Caco-2 (cell line): ENCODE data around the gene MCC. TPM values are rescaled to one million over a fixed set of nuclear protein-coding genes. Genes with fewer than 3 reads are reported as not detected.

ENCODE experiments used
- BruUV-seq: library from RNA; stranded (reverse); fragments of 400-500 nt; replicated peaks from 2 replicates; lab custom pipeline; 2021; lab: Mats Ljungman, UMichigan
- CTCF ChIA-PET: fragments of 300-600 bp; sonication (Branson Sonifier 250); formaldehyde crosslinking; loops from one replicate; lab custom pipeline; 2022; ENCODE audit warnings: antibody characterized with exemption; lab: Charles Lee
- POLR2A ChIA-PET: fragments of 300-600 bp; sonication (Branson Sonifier 250); formaldehyde crosslinking; loops from one replicate; lab custom pipeline; 2022; ENCODE audit warnings: antibody characterized with exemption; lab: Charles Lee
- DNase-seq, 2 experiments: peaks; one replicate each; pipeline versions ENCODE4 v3.0.0 to v3.0.0-alpha.2; 2020 to 2022
- H3K27me3 ChIP-seq: replicated peaks from 2 replicates; pipeline ENCODE4 v1.6.0; 2011; ENCODE audit warnings: low read length; ENCODE audit not compliant: control insufficient read depth, insufficient read depth
- H3K36me3 ChIP-seq: 2 replicates; pipeline ENCODE4 v1.5.1; 2011; ENCODE audit warnings: low read length; ENCODE audit not compliant: control insufficient read depth, insufficient read depth
- H3K4me1 ChIP-seq: fragments of 250-450 bp; sonication (Bioruptor Pico); 2 replicates; pipeline ENCODE4 v1.5.1; 2020; ENCODE audit warnings: mild to moderate bottlenecking
- H3K4me3 ChIP-seq: 2 replicates; pipeline ENCODE4 v1.5.1; 2011; ENCODE audit warnings: low read depth, mild to moderate bottlenecking, control low read depth, low read length
- H3K9me3 ChIP-seq: fragments of 250-450 bp; sonication (Bioruptor Pico); 2 replicates; pipeline ENCODE4 v1.5.1; 2020; ENCODE audit warnings: mild to moderate bottlenecking, moderate library complexity
- H3K27ac Mint-ChIP-seq: one replicate; pipeline ENCODE4 v1.8.0; 2022; ENCODE audit warnings: mixed read lengths; ENCODE audit not compliant: unreplicated experiment
- H3K27me3 Mint-ChIP-seq: one replicate; pipeline ENCODE4 v1.8.0; 2022; ENCODE audit warnings: mixed read lengths; ENCODE audit not compliant: insufficient read depth, unreplicated experiment
- H3K36me3 Mint-ChIP-seq: one replicate; pipeline ENCODE4 v1.8.0; 2022; ENCODE audit warnings: mild to moderate bottlenecking, mixed read lengths; ENCODE audit not compliant: insufficient read depth, unreplicated experiment
- H3K4me1 Mint-ChIP-seq: one replicate; pipeline ENCODE4 v1.8.0; 2022; ENCODE audit warnings: low read depth, mixed read lengths; ENCODE audit not compliant: unreplicated experiment
- H3K4me3 Mint-ChIP-seq: one replicate; pipeline ENCODE4 v1.8.0; 2022; ENCODE audit warnings: mild to moderate bottlenecking, moderate library complexity, mixed read lengths; ENCODE audit not compliant: unreplicated experiment
- H3K9me3 Mint-ChIP-seq: one replicate; pipeline ENCODE4 v1.8.0; 2022; ENCODE audit warnings: mixed read lengths; ENCODE audit not compliant: unreplicated experiment
- intact Hi-C: fragments of 100-400 bp; cut with micrococcal nuclease; formaldehyde crosslinking; loops from one replicate; pipeline ENCODE4 v1.10.0; 2022; ENCODE audit not compliant: unreplicated experiment
- total RNA-seq: library from RNA; stranded (reverse); gene quantifications from 2 replicates; pipeline ENCODE4 v1.2.3, GENCODE V29; 2022
- TF ChIP-seq, protein P1 (sequence below), 2 experiments: fragments of 200-600 bp in 1 of 2; IDR thresholded peaks; 1 replicate in 1 of 2; 2 replicates in 1 of 2; pipeline versions ENCODE4 v1.5.1 to v1.8.0; 2011 to 2022; ENCODE audit warnings: antibody characterized with exemption in 1 of 2, control low read depth in 1 of 2, inconsistent platforms in 1 of 2, low read depth in 1 of 2, low read length in 1 of 2, mild to moderate bottlenecking in 1 of 2, moderate library complexity in 1 of 2; ENCODE audit not compliant: insufficient read depth in 1 of 2, severe bottlenecking in 1 of 2, unreplicated experiment in 1 of 2

The MCC gene
- total RNA-seq, 1 experiment from 2014 or later, result 0.09 TPM

DNA sequence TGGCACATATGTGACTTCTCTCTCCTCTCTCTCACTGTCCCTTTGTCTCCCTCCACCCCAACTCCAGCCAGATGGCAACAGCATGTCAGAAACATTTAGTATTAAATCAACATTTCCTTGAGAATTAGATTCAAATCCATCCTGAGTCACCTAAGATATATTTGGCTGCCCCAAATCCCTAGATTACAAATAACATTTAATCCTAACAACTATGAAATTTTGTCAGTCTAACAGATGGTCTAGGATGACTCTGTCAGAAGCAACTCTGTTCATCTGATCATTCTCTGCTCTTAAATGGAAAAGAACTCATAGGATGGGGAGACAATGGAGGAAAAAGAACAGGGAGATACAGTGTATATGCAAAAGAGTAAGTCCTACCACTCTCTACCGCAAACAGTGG is 254.6 kb downstream of the MCC start:
- Histone ChIP-seq H3K4me3 (no peak overlapping the region), H3K4me1 (no peaks in the 10 kb centered on the region), H3K36me3 (no peaks in the 10 kb centered on the region), H3K9me3 (no peaks in the 10 kb centered on the region), H3K27me3 (no peaks in the 10 kb centered on the region)
- H3K4me3 Mint-ChIP-seq, result no peak overlapping the region
- no peak overlapping the region for H3K27ac Mint-ChIP-seq
- no TSS peak for BruUV-seq
- POLR2A ChIA-PET, result no interaction called here
- no peaks in the 10 kb centered on the region for H3K9me3 Mint-ChIP-seq
- H3K36me3 Mint-ChIP-seq, result no peaks in the 10 kb centered on the region
- TF ChIP-seq, protein P1, sequence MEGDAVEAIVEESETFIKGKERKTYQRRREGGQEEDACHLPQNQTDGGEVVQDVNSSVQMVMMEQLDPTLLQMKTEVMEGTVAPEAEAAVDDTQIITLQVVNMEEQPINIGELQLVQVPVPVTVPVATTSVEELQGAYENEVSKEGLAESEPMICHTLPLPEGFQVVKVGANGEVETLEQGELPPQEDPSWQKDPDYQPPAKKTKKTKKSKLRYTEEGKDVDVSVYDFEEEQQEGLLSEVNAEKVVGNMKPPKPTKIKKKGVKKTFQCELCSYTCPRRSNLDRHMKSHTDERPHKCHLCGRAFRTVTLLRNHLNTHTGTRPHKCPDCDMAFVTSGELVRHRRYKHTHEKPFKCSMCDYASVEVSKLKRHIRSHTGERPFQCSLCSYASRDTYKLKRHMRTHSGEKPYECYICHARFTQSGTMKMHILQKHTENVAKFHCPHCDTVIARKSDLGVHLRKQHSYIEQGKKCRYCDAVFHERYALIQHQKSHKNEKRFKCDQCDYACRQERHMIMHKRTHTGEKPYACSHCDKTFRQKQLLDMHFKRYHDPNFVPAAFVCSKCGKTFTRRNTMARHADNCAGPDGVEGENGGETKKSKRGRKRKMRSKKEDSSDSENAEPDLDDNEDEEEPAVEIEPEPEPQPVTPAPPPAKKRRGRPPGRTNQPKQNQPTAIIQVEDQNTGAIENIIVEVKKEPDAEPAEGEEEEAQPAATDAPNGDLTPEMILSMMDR (IDR thresholded peaks at IDR 0.05; ENCODE audit: insufficient read depth in 1 of 2, low read depth in 1 of 2, low read length in 1 of 2, severe bottlenecking in 1 of 2, unreplicated experiment in 1 of 2), result no peak
- H3K27me3 Mint-ChIP-seq, result peaks cover 32% of the 10 kb centered on the region
- no peak for DNase-seq
- no peaks in the 10 kb centered on the region for H3K4me1 Mint-ChIP-seq
- CTCF ChIA-PET, result no interaction called here
- intact Hi-C loops, result no loop called here

DNA sequence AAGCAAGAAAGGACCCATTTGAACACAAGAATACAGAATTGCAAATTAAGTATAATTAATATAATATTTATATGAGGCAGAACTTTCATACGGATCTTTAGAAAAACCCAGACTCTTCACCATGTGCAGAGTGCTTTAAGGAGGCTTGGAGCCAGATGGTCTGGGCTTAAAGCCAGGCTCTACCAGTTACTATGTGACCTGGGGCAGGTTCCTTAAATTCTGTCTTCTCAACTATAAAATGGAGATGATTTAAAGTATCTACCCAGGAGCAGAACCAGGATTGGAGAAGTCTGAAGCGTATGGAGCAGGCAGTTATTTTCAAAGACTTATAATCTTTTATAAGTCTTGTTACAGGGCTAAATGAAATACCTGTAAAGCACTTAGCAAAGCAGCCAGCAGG is 255.6 kb downstream of the MCC start:
- TF ChIP-seq, protein P1 (IDR thresholded peaks at IDR 0.05; ENCODE audit: insufficient read depth in 1 of 2, low read depth in 1 of 2, low read length in 1 of 2, severe bottlenecking in 1 of 2, unreplicated experiment in 1 of 2), result no peak
- POLR2A ChIA-PET, result no interaction called here
- intact Hi-C loops, result no loop called here
- Histone ChIP-seq H3K27me3 (no peaks in the 10 kb centered on the region), H3K9me3 (no peaks in the 10 kb centered on the region), H3K36me3 (no peaks in the 10 kb centered on the region), H3K4me1 (no peaks in the 10 kb centered on the region), H3K4me3 (no peak overlapping the region)
- H3K27ac Mint-ChIP-seq, result no peak overlapping the region
- BruUV-seq, result no TSS peak
- H3K4me3 Mint-ChIP-seq, result no peak overlapping the region
- no peaks in the 10 kb centered on the region for H3K9me3 Mint-ChIP-seq
- DNase-seq, result no peak
- no peaks in the 10 kb centered on the region for H3K36me3 Mint-ChIP-seq
- CTCF ChIA-PET, result no interaction called here
- no peaks in the 10 kb centered on the region for H3K4me1 Mint-ChIP-seq
- H3K27me3 Mint-ChIP-seq, result peaks cover 34% of the 10 kb centered on the region

DNA sequence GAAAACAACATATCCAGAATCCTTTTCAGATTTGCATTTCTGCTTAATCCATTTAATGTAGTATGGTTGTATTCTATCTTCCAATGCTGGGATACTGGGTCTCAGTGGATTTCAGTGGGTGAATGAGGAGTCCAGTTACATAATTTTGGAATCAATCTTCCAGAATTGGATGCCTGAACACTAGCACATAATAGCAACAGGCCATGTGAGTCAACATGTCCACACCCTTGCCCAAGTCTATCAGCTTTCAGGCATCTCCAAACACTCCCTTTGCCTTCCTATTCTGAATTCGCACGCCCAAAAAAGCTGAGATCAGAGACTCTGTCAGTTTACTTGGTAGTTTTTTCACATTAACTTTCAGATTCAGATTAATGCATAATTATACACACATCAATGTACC is 256.0 kb downstream of the MCC start:
- ChIA-PET POLR2A (no interaction called here), CTCF (no interaction called here)
- intact Hi-C loops, result no loop called here
- TF ChIP-seq, protein P1 (IDR thresholded peaks at IDR 0.05; ENCODE audit: insufficient read depth in 1 of 2, low read depth in 1 of 2, low read length in 1 of 2, severe bottlenecking in 1 of 2, unreplicated experiment in 1 of 2), result no peak
- H3K4me3 ChIP-seq, result no peak overlapping the region
- BruUV-seq, result no TSS peak
- no peaks in the 10 kb centered on the region for H3K4me1 ChIP-seq
- H3K36me3 ChIP-seq, result no peaks in the 10 kb centered on the region
- no peaks in the 10 kb centered on the region for H3K9me3 ChIP-seq
- DNase-seq, result no peak
- H3K27me3 ChIP-seq, result no peaks in the 10 kb centered on the region
- Mint-ChIP-seq H3K4me3 (no peak overlapping the region), H3K4me1 (no peaks in the 10 kb centered on the region), H3K36me3 (no peaks in the 10 kb centered on the region), H3K9me3 (no peaks in the 10 kb centered on the region), H3K27me3 (peaks cover 33% of the 10 kb centered on the region), H3K27ac (no peak overlapping the region)
